H9 (cell line): ENCODE measurements around the gene CDH4. TPM values are rescaled to one million over a fixed set of nuclear protein-coding genes. Genes with fewer than 3 reads are reported as not detected.

Experiments
- DNase-seq: peaks from one replicate; pipeline ENCODE4 v3.0.0-alpha.2; 2017
- H2AFZ ChIP-seq: one replicate; pipeline ENCODE4 v1.6.1; 2013; ENCODE audit warnings: mild to moderate bottlenecking, low read length, control low read depth, moderate library complexity
- H2AK5ac ChIP-seq: 2 replicates; pipeline ENCODE4 v1.6.1; 2013; ENCODE audit warnings: low read length, control low read depth, mixed read lengths; ENCODE audit not compliant: insufficient read length
- H2BK120ac ChIP-seq: one replicate; pipeline ENCODE4 v1.6.1; 2013; ENCODE audit warnings: low read depth, mild to moderate bottlenecking, low read length, control low read depth, inconsistent platforms; ENCODE audit not compliant: poor library complexity, severe bottlenecking
- H2BK12ac ChIP-seq: 2 replicates; pipeline ENCODE4 v1.6.1; 2013; ENCODE audit warnings: low read length, control low read depth, mixed read lengths, low read depth; ENCODE audit not compliant: insufficient read length
- H2BK15ac ChIP-seq: 2 replicates; pipeline ENCODE4 v1.6.1; 2013; ENCODE audit warnings: low read depth, low read length, control low read depth
- H2BK20ac ChIP-seq: one replicate; pipeline ENCODE4 v1.6.1; 2013; ENCODE audit warnings: low read depth, mild to moderate bottlenecking, low read length, control low read depth, inconsistent platforms; ENCODE audit not compliant: poor library complexity, severe bottlenecking
- H2BK5ac ChIP-seq: 2 replicates; pipeline ENCODE4 v1.6.1; 2013; ENCODE audit warnings: low read length, control low read depth, mixed read lengths; ENCODE audit not compliant: insufficient read length
- H3K14ac ChIP-seq: 2 replicates; pipeline ENCODE4 v1.6.1; 2013; ENCODE audit warnings: low read length, control low read depth; ENCODE audit not compliant: insufficient read depth
- H3K18ac ChIP-seq: 2 replicates; pipeline ENCODE4 v1.6.1; 2013; ENCODE audit warnings: low read depth, mild to moderate bottlenecking, mixed read lengths, low read length, control low read depth; ENCODE audit not compliant: insufficient read length
- H3K23ac ChIP-seq: 2 replicates; pipeline ENCODE4 v1.6.1; 2013; ENCODE audit warnings: low read length, control low read depth, mixed read lengths, low read depth; ENCODE audit not compliant: insufficient read length
- H3K23me2 ChIP-seq: 2 replicates; pipeline ENCODE4 v1.6.1; 2013; ENCODE audit warnings: low read depth, mild to moderate bottlenecking, mixed read lengths, low read length, control low read depth; ENCODE audit not compliant: insufficient read length, poor library complexity, severe bottlenecking
- H3K27ac ChIP-seq: 2 replicates; pipeline ENCODE4 v1.5.1; 2013; ENCODE audit warnings: low read length, control low read depth, mixed read lengths, low read depth; ENCODE audit not compliant: insufficient read length
- H3K27me3 ChIP-seq: 2 replicates; pipeline ENCODE4 v1.6.1; 2013; ENCODE audit warnings: low read length, control low read depth, inconsistent platforms; ENCODE audit not compliant: insufficient read depth
- H3K4ac ChIP-seq: 2 replicates; pipeline ENCODE4 v1.6.1; 2013; ENCODE audit warnings: low read depth, mild to moderate bottlenecking, control low read depth, inconsistent platforms, low read length, moderate library complexity
- H3K4me1 ChIP-seq: 2 replicates; pipeline ENCODE4 v1.6.1; 2013; ENCODE audit warnings: low read length, control low read depth, inconsistent platforms; ENCODE audit not compliant: insufficient read depth
- H3K4me2 ChIP-seq: 2 replicates; pipeline ENCODE4 v1.6.1; 2013; ENCODE audit warnings: low read length, control low read depth, mixed read lengths; ENCODE audit not compliant: insufficient read length, insufficient read depth
- H3K56ac ChIP-seq: 2 replicates; pipeline ENCODE4 v1.6.1; 2013; ENCODE audit warnings: low read depth, mild to moderate bottlenecking, mixed read lengths, low read length, control low read depth; ENCODE audit not compliant: insufficient read length
- H3K79me1 ChIP-seq: 2 replicates; pipeline ENCODE4 v1.6.1; 2013; ENCODE audit warnings: low read depth, mild to moderate bottlenecking, moderate library complexity, low read length, control low read depth, inconsistent platforms; ENCODE audit not compliant: insufficient read depth, poor library complexity, severe bottlenecking
- H3K79me2 ChIP-seq: 2 replicates; pipeline ENCODE4 v1.6.1; 2013; ENCODE audit warnings: low read length, control low read depth, inconsistent platforms; ENCODE audit not compliant: insufficient read depth
- H3K9ac ChIP-seq: 2 replicates; pipeline ENCODE4 v1.6.1; 2013; ENCODE audit warnings: low read length, control low read depth, mixed read lengths; ENCODE audit not compliant: insufficient read length; ENCODE audit errors: extremely low read depth
- H3K9me3 ChIP-seq: one replicate; pipeline ENCODE4 v1.6.1; 2013; ENCODE audit warnings: low read depth, low read length, inconsistent platforms; ENCODE audit not compliant: control insufficient read depth
- H3T11ph ChIP-seq: one replicate; pipeline ENCODE4 v1.6.1; 2013; ENCODE audit warnings: mild to moderate bottlenecking, low read length, control low read depth, inconsistent platforms
- H4K20me1 ChIP-seq: one replicate; pipeline ENCODE4 v1.6.1; 2013; ENCODE audit not compliant: control insufficient read depth, insufficient read length, insufficient read depth
- H4K5ac ChIP-seq: 2 replicates; pipeline ENCODE4 v1.6.1; 2013; ENCODE audit warnings: low read depth, mild to moderate bottlenecking, mixed read lengths, low read length, control low read depth; ENCODE audit not compliant: insufficient read length
- H4K8ac ChIP-seq: replicated peaks from 2 replicates; pipeline ENCODE4 v1.6.1; 2013; ENCODE audit warnings: low read length, control low read depth, mixed read lengths, low read depth; ENCODE audit not compliant: insufficient read length
- H4K91ac ChIP-seq: 2 replicates; pipeline ENCODE4 v1.6.1; 2013; ENCODE audit warnings: low read depth, mild to moderate bottlenecking, moderate library complexity, mixed read lengths, low read length, control low read depth; ENCODE audit not compliant: insufficient read length
- H3K27ac Mint-ChIP-seq, 3 experiments: 2 replicates in 2 of 3; 3 replicates in 1 of 3; pipeline ENCODE4 v1.8.0; 2020 to 2021; ENCODE audit warnings: mixed read lengths in 3 of 3, mild to moderate bottlenecking in 1 of 3, moderate library complexity in 1 of 3
- H3K27me3 Mint-ChIP-seq: 2 replicates; pipeline ENCODE4 v1.8.0; 2021; ENCODE audit warnings: low read depth, mild to moderate bottlenecking, moderate library complexity, mixed read lengths
- H3K36me3 Mint-ChIP-seq, 3 experiments: 2 replicates in 2 of 3; 3 replicates in 1 of 3; pipeline ENCODE4 v1.8.0; 2020 to 2021; ENCODE audit warnings: low read depth in 3 of 3, mixed read lengths in 3 of 3; ENCODE audit not compliant: insufficient read depth in 1 of 3
- H3K4me1 Mint-ChIP-seq, 2 experiments: 2 replicates each; pipeline ENCODE4 v1.8.0; 2020; ENCODE audit warnings: mixed read lengths in 2 of 2
- H3K4me3 Mint-ChIP-seq, 2 experiments: 2 replicates in 1 of 2; 3 replicates in 1 of 2; pipeline ENCODE4 v1.8.0; 2020 to 2021; ENCODE audit warnings: mild to moderate bottlenecking in 2 of 2, mixed read lengths in 2 of 2, moderate library complexity in 1 of 2
- H3K9me3 Mint-ChIP-seq, 2 experiments: 2 replicates in 1 of 2; 3 replicates in 1 of 2; pipeline ENCODE4 v1.8.0; 2020; ENCODE audit warnings: mild to moderate bottlenecking in 2 of 2, mixed read lengths in 2 of 2, moderate library complexity in 1 of 2
- WGBS: extraction: QIAGEN DNeasy Blood & Tissue Kit; methylation state at CpG from one replicate; pipeline ENCODE4 v1.1.7; 2013; ENCODE audit warnings: missing lambda C conversion rate, low lambda C conversion rate, mixed read lengths; ENCODE audit not compliant: insufficient read length; ENCODE audit errors: extremely low coverage; 5-methylcytosine and 5-hydroxymethylcytosine counted together
- total RNA-seq: library from RNA; stranded (reverse); gene quantifications from 2 replicates; pipeline ENCODE4 v1.2.1, GENCODE V29; 2021
- TF ChIP-seq, protein P1 (sequence below): fragments of 200-600 bp; sonication (generic); conservative IDR thresholded peaks from 3 replicates; pipeline ENCODE4 v1.8.0; 2021; ENCODE audit warnings: antibody characterized with exemption, mild to moderate bottlenecking

Gene CDH4
- total RNA-seq, 1 experiment from 2014 or later, result 3.0 TPM

GRCh38 chr20:61404303-61404702 is 152.2 kb downstream of the CDH4 start:
- Histone ChIP-seq H2BK12ac (no peak overlapping the region), H4K91ac (no peak overlapping the region), H3K79me2 (no peaks in the 10 kb centered on the region), H3K4me2 (no peak overlapping the region), H2AFZ (no peak overlapping the region), H4K5ac (no peak overlapping the region), H3T11ph (no peak overlapping the region), H3K9ac (no peak overlapping the region), H3K9me3 (no peaks in the 10 kb centered on the region), H4K8ac (no peak overlapping the region), H3K79me1 (no peaks in the 10 kb centered on the region), H4K20me1 (no peaks in the 10 kb centered on the region), H3K18ac (no peak overlapping the region), H3K23me2 (no peaks in the 10 kb centered on the region), H3K56ac (no peak overlapping the region), H3K27me3 (peaks cover 13% of the 10 kb centered on the region), H2BK5ac (no peak overlapping the region), H3K27ac (no peak overlapping the region), H2BK20ac (no peak overlapping the region), H3K4ac (no peak overlapping the region), H2AK5ac (no peak overlapping the region), H3K23ac (no peak overlapping the region), H2BK15ac (no peak overlapping the region), H3K14ac (no peak overlapping the region), H3K4me1 (no peaks in the 10 kb centered on the region), H2BK120ac (no peak overlapping the region)
- WGBS, result no CpG with 5 or more reads among the region's 11 CpGs
- H3K27me3 Mint-ChIP-seq, result peaks cover 90% of the 10 kb centered on the region
- H3K4me1 Mint-ChIP-seq, result peaks cover 0 to 2% of the 10 kb centered on the region in 2 experiments; a peak in 2 of 4 replicates
- peaks cover 0 to 11% (median 9%) of the 10 kb centered on the region in 3 experiments; a peak in 6 of 7 replicates for H3K36me3 Mint-ChIP-seq
- no peak for DNase-seq
- no peak overlapping the region for H3K4me3 Mint-ChIP-seq
- peaks cover 2 to 9% of the 10 kb centered on the region in 2 experiments; a peak in 4 of 5 replicates for H3K9me3 Mint-ChIP-seq
- TF ChIP-seq, protein P1, sequence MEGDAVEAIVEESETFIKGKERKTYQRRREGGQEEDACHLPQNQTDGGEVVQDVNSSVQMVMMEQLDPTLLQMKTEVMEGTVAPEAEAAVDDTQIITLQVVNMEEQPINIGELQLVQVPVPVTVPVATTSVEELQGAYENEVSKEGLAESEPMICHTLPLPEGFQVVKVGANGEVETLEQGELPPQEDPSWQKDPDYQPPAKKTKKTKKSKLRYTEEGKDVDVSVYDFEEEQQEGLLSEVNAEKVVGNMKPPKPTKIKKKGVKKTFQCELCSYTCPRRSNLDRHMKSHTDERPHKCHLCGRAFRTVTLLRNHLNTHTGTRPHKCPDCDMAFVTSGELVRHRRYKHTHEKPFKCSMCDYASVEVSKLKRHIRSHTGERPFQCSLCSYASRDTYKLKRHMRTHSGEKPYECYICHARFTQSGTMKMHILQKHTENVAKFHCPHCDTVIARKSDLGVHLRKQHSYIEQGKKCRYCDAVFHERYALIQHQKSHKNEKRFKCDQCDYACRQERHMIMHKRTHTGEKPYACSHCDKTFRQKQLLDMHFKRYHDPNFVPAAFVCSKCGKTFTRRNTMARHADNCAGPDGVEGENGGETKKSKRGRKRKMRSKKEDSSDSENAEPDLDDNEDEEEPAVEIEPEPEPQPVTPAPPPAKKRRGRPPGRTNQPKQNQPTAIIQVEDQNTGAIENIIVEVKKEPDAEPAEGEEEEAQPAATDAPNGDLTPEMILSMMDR, result no peak
- no peak overlapping the region for H3K27ac Mint-ChIP-seq
